GM19240 (cell line): Measurements from ENCODE around the gene DNHD1.

Experiments
- DNase-seq: peaks from one replicate; pipeline ENCODE4 v3.0.0; 2011; ENCODE audit warnings: low spot score; ENCODE audit not compliant: insufficient read length

The DNHD1 gene

GRCh38 chr11:6531267-6531752 lies 34.2 kb downstream of the DNHD1 start:
- peak; percentile 13 for DNase-seq

- no peak for DNase-seq
These were observed 41.4 kb downstream of the DNHD1 start for GRCh38 chr11:6538456-6538855.

GRCh38 chr11:6538945-6539344 lies 41.9 kb downstream of the DNHD1 start:
- DNase-seq = no peak

GRCh38 chr11:6539748-6540268 lies 42.7 kb downstream of the DNHD1 start:
- DNase-seq = no peak

- DNase-seq = no peak
These were observed 44.3 kb downstream of the DNHD1 start for GRCh38 chr11:6541356-6541755.

GRCh38 chr11:6542727-6543126 lies 45.6 kb downstream of the DNHD1 start:
- no peak for DNase-seq

DNA sequence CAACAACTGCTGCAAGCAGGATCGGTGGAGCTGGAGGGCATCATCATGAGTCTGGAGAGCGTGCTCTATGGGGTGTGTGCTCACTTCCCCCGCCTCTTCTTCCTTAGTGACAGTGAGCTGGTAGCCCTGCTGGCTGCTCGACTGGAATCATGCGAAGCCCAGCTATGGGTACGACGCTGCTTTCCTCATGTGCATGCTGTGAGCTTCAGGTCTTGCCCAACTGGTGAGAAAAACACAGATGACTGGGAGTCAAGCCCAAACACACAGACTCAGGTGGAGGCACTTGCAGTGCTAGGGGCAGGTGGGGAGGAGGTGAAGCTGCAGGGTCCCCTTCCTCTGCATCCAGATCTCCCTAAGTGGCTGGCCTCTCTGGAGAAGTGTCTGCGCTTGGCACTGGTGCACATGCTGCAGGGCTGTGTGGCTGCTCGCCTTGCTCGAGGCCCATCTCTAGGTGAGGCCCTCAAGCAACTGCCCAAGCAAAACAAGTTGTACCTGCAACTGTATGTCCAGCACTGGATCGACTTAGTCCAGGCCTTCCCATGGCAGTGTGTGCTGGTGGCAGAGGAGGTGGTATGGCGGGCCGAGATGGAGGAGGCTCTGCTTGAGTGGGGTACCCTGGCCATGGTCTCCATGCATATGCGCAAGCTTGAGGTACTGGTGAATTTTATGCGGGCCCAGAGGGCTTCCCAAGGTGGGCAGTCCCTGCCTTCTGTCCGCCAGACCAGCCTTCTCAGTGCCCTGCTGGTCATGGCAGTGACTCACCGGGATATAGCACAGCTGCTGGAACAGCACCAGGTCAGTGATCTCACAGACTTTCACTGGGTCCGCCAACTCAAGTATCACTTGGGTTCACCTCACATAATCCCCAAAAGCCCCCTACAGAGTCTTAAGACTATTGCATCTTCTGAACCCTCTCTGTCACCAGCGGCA lies 48.1 kb downstream of the DNHD1 start:
- no peak for DNase-seq

DNA sequence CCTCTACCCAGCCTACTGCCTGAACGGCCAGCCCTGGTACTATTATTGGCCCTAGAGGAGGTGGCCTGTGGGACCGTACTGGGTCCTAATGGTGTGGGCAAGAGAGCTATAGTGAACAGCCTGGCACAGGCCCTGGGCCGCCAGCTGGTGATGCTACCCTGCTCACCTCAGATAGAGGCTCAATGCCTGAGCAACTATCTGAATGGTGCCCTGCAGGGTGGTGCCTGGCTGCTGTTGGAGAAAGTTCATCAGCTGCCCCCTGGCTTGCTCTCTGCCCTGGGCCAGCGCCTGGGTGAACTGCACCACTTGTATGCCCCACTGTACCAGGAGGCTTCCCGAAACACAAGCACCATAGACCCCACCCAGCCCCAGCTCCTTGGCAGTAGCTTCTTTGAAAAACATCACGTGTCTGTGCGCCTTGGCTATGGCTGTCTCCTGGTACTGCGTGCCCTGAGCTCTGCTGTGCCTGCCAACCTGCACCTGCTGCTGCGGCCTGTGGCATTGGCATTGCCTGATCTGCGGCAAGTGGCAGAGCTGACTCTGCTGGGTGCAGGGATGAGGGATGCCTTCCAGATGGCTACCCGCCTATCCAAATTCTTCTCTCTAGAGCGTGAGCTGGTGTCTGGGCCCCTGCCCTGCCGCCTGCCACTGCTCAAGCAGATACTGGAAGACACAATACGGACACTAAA lies 49.0 kb downstream of the DNHD1 start:
- DNase-seq = no peak

DNA sequence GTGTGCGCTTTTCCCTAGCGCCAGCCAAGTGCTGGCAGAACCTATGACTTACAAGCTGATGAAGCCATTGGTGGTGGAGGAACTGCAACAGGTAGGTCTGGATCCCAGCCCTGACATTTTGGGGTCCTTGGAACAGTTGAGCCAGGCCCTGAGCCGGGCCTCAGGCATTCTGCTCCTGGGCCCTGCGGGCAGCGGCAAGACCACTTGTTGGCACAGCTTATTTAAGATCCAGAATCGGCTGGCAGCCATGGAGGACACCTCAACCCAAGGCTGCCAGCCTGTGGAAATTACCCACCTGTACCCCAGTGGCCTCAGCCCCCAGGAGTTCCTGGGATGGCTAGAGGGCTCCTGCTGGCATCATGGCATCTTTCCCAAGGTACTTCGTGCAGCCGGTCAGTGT lies 49.7 kb downstream of the DNHD1 start:
- DNase-seq = no peak

DNA sequence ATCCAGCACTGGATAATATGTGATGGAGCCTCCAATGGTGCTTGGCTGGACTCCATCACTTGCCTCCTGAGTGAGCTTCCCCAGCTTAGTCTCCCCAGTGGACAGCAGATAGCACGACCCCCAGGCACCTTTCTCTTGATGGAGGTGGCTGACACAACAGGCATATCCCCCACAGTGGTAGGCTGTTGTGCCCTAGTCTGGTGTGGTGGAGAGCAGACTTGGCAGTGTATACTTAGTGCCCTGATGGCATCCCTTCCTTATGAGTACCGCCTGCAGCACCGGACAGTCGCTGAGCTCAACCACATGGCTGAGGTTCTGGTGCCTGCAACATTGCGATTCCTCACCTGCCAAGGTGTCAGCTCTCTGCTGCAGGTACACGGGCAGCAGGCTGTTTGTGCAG lies 50.1 kb downstream of the DNHD1 start:
- no peak for DNase-seq

DNA sequence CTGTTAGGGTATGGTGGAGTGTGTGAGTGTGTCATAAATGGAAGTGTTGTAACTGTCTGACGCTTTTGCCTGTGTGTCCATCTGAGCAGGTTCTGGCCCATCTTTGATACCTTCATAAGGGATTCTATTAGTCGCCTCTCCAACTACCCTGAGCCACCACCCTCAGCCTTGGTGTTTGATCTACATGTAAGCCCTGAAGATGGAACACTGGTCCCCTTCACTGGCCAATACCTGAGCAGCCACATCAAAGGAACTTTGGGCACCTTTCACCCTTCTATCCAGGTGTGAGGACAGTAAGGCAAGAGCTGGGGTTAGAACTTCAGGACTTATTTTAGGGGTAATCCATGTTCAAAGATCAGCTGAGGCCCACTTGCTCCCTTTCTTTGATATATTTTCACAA lies 51.0 kb downstream of the DNHD1 start:
- no peak for DNase-seq

DNA sequence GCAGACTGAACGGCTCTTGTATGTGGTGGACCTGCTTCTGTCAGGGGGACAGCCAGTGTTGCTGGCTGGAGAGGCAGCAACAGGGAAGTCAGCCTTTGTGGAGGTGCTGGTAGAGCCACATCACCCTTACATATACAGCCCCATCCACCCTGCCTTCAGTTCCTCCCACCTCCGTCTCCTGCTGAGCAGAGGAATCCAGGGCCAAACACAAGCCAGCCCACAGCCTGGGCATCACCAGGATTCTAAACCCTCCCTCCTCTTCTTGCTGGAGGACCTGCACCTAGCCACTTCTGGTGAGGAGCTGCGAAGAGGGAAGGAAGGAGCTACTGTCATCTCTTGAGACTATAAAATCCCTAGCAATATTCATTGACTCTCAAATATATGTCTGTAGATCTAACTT lies 51.6 kb downstream of the DNHD1 start:
- DNase-seq = no peak

- no peak for DNase-seq
These were observed 56.6 kb downstream of the DNHD1 start for GRCh38 chr11:6553634-6554033.

GRCh38 chr11:6554828-6555706 lies 58.0 kb downstream of the DNHD1 start:
- DNase-seq = no peak

DNA sequence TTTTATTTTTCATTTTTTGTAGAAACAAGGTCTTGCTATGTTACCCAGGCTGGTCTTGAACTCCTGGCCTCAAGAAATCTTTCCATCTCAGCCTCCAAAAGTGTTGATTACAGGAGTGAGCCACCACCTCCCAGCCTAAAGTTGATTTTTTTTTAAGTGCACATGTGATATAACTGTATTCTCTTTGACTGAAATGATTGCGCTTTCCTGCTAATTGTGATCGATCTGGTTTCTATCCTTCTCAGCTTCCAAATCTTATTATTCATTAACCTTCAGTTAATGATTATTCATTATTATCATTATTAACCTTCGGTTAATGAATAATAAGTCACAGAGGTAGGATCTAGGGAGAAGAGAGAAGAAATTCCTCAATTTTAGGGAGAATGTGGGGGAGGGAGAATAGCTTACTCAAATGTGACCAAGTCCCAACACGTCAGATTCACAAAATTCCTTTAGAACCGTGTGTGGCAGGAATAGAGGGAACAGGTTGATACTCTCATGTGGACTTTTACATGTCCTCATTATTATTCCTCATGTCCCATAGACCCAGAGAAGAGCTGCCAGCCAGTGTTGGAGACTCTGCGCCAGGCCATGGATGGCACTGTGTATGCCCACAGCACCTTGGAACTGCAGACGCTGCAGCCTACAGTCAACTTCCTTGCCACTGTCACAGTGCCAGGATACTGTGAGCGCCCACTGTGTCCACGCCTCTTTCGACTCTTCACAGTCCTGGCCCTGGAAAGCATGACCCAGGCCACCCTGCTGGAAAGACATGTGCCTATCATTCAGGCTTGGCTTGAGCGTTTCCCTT lies 59.3 kb downstream of the DNHD1 start:
- no peak for DNase-seq

- DNase-seq = no peak
These were observed 60.0 kb downstream of the DNHD1 start for GRCh38 chr11:6557063-6557462.

GRCh38 chr11:6557761-6558674 lies 60.9 kb downstream of the DNHD1 start:
- DNase-seq = no peak

DNA sequence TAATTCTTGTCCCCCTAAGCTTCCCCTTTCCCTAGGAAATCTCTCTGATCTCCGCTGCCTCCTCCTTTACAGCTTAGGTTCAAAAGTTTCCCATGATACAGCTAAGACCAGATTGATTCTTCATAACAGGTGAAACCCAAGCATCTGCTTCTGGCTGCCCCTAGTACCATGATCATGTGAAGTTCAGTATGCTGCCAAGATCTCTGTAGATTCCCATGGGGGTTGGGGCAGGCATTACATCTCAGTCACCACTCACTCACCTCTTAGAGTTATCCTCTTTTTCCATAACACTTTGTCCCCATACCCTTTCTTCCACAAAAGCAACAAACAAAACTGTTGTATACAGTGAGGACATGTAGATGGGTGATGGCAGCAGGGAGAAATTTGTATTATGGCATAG lies 62.3 kb downstream of the DNHD1 start:
- DNase-seq = no peak

- DNase-seq = no peak
These were observed 64.2 kb downstream of the DNHD1 start for GRCh38 chr11:6561288-6561687.
